HK-2 (cell line): ENCODE measurements around the gene PITHD1.
"Not testable (repeated sequence)": the region's sequence is repeated elsewhere in the genome, so short reads cannot be mapped to it uniquely, and the experiment has no call there.

Experiments used
- DNase-seq: peaks from one replicate; pipeline ENCODE4 v3.0.0-alpha.2; 2018; ENCODE audit not compliant: unreplicated experiment

The PITHD1 gene

GRCh38 chr1:23777979-23778814 is at the start of gene PITHD1:
Gene PITHD1 (plus strand): TSS chr1:23778418. CDS start chr1:23778516, 98 bp downstream.
- peak; percentile 85 for DNase-seq

- DNase-seq = no peak
Measured at GRCh38 chr1:23732363-23733224, 45.6 kb upstream of the PITHD1 start.

GRCh38 chr1:23733281-23733680 is 44.9 kb upstream of the PITHD1 start:
- DNase-seq = not testable (repeated sequence)

GRCh38 chr1:23736437-23737134 is 41.6 kb upstream of the PITHD1 start:
- no peak for DNase-seq

GRCh38 chr1:23741609-23742008 is 36.6 kb upstream of the PITHD1 start:
- no peak for DNase-seq

GRCh38 chr1:23742670-23743286 is 35.4 kb upstream of the PITHD1 start:
- DNase-seq = no peak

- peak; percentile 71 for DNase-seq
Measured at GRCh38 chr1:23743287-23744152, 34.7 kb upstream of the PITHD1 start, which contains the start of gene ELOA. Gene ELOA (plus strand): TSS chr1:23743471. CDS start chr1:23743504, 33 bp downstream.

- no peak for DNase-seq
Measured at GRCh38 chr1:23745515-23745914, 32.7 kb upstream of the PITHD1 start.

- DNase-seq = no peak
Measured at GRCh38 chr1:23748016-23748415, 30.2 kb upstream of the PITHD1 start.

GRCh38 chr1:23751050-23751814 is 27.0 kb upstream of the PITHD1 start:
- DNase-seq = peak; percentile 35

GRCh38 chr1:23751815-23752200 is 26.4 kb upstream of the PITHD1 start:
- DNase-seq = no peak

GRCh38 chr1:23752909-23753308 is 25.3 kb upstream of the PITHD1 start:
- no peak for DNase-seq

- DNase-seq = peak; percentile 50
Measured at GRCh38 chr1:23756676-23757075, 21.5 kb upstream of the PITHD1 start.

GRCh38 chr1:23757812-23758211 is 20.4 kb upstream of the PITHD1 start:
- DNase-seq = no peak

- DNase-seq = no peak
Measured at GRCh38 chr1:23759277-23759676, 18.9 kb upstream of the PITHD1 start.

- no peak for DNase-seq
Measured at GRCh38 chr1:23763041-23763577, 15.1 kb upstream of the PITHD1 start.

GRCh38 chr1:23768733-23769132 is 9.5 kb upstream of the PITHD1 start:
- no peak for DNase-seq

GRCh38 chr1:23772049-23772853 is 6.0 kb upstream of the PITHD1 start:
- DNase-seq = peak; percentile 83

- DNase-seq = no peak
Measured at GRCh38 chr1:23772854-23773242, 5.4 kb upstream of the PITHD1 start.
